ENCODE results near the gene SERPINI1.

Gene SERPINI1

GRCh38 chr3:167723025-167723512 is 12.5 kb upstream of the SERPINI1 start:
- DNase-seq (ENCODE audit: low read depth): no peak
- in situ Hi-C loops (cut with HindIII; ENCODE audit: low sequenced_read_pairs): no loop called here
- no peak for TF ChIP-seq CTCF (IDR thresholded peaks at IDR 0.05; ENCODE audit: low read depth, low read length, missing control alignments)
- no peak overlapping the region for H3K4me3 ChIP-seq (ENCODE audit: low read depth, low read length)

- no peak overlapping the region for H3K4me3 ChIP-seq (ENCODE audit: low read depth, low read length)
- in situ Hi-C loops (cut with HindIII; ENCODE audit: low sequenced_read_pairs): no loop called here
- no peak for TF ChIP-seq CTCF (IDR thresholded peaks at IDR 0.05; ENCODE audit: low read depth, low read length, missing control alignments)
- DNase-seq (ENCODE audit: low read depth): no peak
These were observed 11.6 kb upstream of the SERPINI1 start for GRCh38 chr3:167723872-167724271.

GRCh38 chr3:167728176-167728575 is 7.3 kb upstream of the SERPINI1 start:
- TF ChIP-seq CTCF (IDR thresholded peaks at IDR 0.05; ENCODE audit: low read depth, low read length, missing control alignments): no peak
- DNase-seq (ENCODE audit: low read depth): peak; percentile 11
- H3K4me3 ChIP-seq (ENCODE audit: low read depth, low read length): no peak overlapping the region
- in situ Hi-C loops (cut with HindIII; ENCODE audit: low sequenced_read_pairs): no loop called here

- no peak for TF ChIP-seq CTCF (IDR thresholded peaks at IDR 0.05; ENCODE audit: low read depth, low read length, missing control alignments)
- in situ Hi-C loops (cut with HindIII; ENCODE audit: low sequenced_read_pairs): no loop called here
- DNase-seq (ENCODE audit: low read depth): no peak
- no peak overlapping the region for H3K4me3 ChIP-seq (ENCODE audit: low read depth, low read length)
These were observed 6.7 kb upstream of the SERPINI1 start for GRCh38 chr3:167728632-167729323.

GRCh38 chr3:167729591-167729990 is 5.9 kb upstream of the SERPINI1 start:
- DNase-seq (ENCODE audit: low read depth): no peak
- in situ Hi-C loops (cut with HindIII; ENCODE audit: low sequenced_read_pairs): no loop called here
- TF ChIP-seq CTCF (IDR thresholded peaks at IDR 0.05; ENCODE audit: low read depth, low read length, missing control alignments): no peak

GRCh38 chr3:167731393-167731792 is 4.1 kb upstream of the SERPINI1 start:
- no peak for TF ChIP-seq CTCF (IDR thresholded peaks at IDR 0.05; ENCODE audit: low read depth, low read length, missing control alignments)
- DNase-seq (ENCODE audit: low read depth): no peak
- H3K4me3 ChIP-seq (ENCODE audit: low read depth, low read length): no peak overlapping the region
- in situ Hi-C loops (cut with HindIII; ENCODE audit: low sequenced_read_pairs): no loop called here

More at GRCh38 chr3:167729591-167729990, 5.9 kb upstream of the SERPINI1 start:
- no peak overlapping the region for H3K4me3 ChIP-seq (ENCODE audit: low read depth, low read length)
